Breast epithelium (tissue), 4 donors: ENCODE data around the gene SALL1. TPM values are rescaled to one million over a fixed set of nuclear protein-coding genes. Genes with fewer than 3 reads are reported as not detected.

Source experiments
- DNase-seq, 2 donors: peaks; one replicate each; pipeline ENCODE4 v3.0.0-alpha.2; 2019; ENCODE audit warnings: low spot score in 2 of 2
- H3K27ac ChIP-seq, 2 donors: fragments of 200-600 bp; sonication (generic) in 1 of 2; one replicate each; pipeline ENCODE4 v1.5.1; 2016 to 2019; ENCODE audit warnings: mild to moderate bottlenecking in 1 of 2
- H3K27me3 ChIP-seq, 2 donors: fragments of 200-600 bp; sonication (generic) in 1 of 2; one replicate each; pipeline versions ENCODE4 v1.5.1 to v1.6.0; 2017 to 2019; ENCODE audit warnings: control low read depth in 1 of 2, mild to moderate bottlenecking in 1 of 2
- H3K36me3 ChIP-seq: fragments of 200-600 bp; one replicate; pipeline ENCODE4 v1.5.1; 2019
- H3K4me1 ChIP-seq, 2 donors: fragments of 200-600 bp; sonication (generic); one replicate each; pipeline ENCODE4 v1.5.1; 2016 to 2019; ENCODE audit warnings: control low read depth in 1 of 2
- H3K4me3 ChIP-seq, 3 donors: fragments of 200-600 bp; sonication (generic); 1 replicate in 2 of 3; 2 replicates in 1 of 3; pipeline ENCODE4 v1.5.1; 2016 to 2019; ENCODE audit warnings: mild to moderate bottlenecking in 3 of 3, moderate library complexity in 2 of 3
- H3K9me3 ChIP-seq, 2 donors: fragments of 200-600 bp; sonication (generic) in 1 of 2; one replicate each; pipeline ENCODE4 v1.5.1; 2016 to 2019; ENCODE audit warnings: control low read depth in 1 of 2
- CTCF ChIP-seq, 3 donors: fragments of 450-650 bp; IDR thresholded peaks; one replicate each; pipeline ENCODE4 v1.5.1; 2016 to 2017; ENCODE audit warnings: antibody characterized with exemption in 3 of 3, mild to moderate bottlenecking in 3 of 3, moderate library complexity in 3 of 3
- POLR2A ChIP-seq: fragments of 450-650 bp; IDR thresholded peaks from one replicate; pipeline ENCODE4 v1.6.1; 2016; ENCODE audit warnings: antibody characterized with exemption, mild to moderate bottlenecking, moderate library complexity
- POLR2AphosphoS5 ChIP-seq, 3 donors: sonication (generic); formaldehyde crosslinking; IDR thresholded peaks; one replicate each; pipeline ENCODE4 v1.6.1; 2017; ENCODE audit warnings: antibody characterized with exemption in 3 of 3
- intact Hi-C: fragments of 100-400 bp; cut with DNase I; formaldehyde crosslinking; loops from one replicate; pipeline ENCODE4 v1.15.1; 2023; ENCODE audit warnings: low total_unique reads
- total RNA-seq, 3 donors: library from RNA; depleted of rRNA; stranded (reverse); fragments of >200 nt; gene quantifications; one replicate each; pipeline ENCODE4 v1.1.0, GENCODE V29; 2016

Gene SALL1
- total RNA-seq, 3 donors from 2014 or later: 0.15 to 0.33 (median 0.32) TPM

- H3K27ac ChIP-seq: no peak overlapping the region
- no peak overlapping the region for H3K4me3 ChIP-seq
- H3K4me1 ChIP-seq: no peaks in the 10 kb centered on the region
- TF ChIP-seq POLR2A: no peak
- no peak for TF ChIP-seq CTCF (IDR thresholded peaks at IDR 0.05)
- no peak for TF ChIP-seq POLR2AphosphoS5 (IDR thresholded peaks at IDR 0.05)
- H3K9me3 ChIP-seq: no peaks in the 10 kb centered on the region
- DNase-seq: no peak
- peaks cover 0 to 21% of the 10 kb centered on the region in 2 donors for H3K27me3 ChIP-seq
- intact Hi-C loops: no loop called here
- no peaks in the 10 kb centered on the region for H3K36me3 ChIP-seq
Measured at GRCh38 chr16:51141541-51141940, 9.5 kb downstream of the SALL1 start.

GRCh38 chr16:51141106-51141505, 10.0 kb downstream of the SALL1 start:
- no peak for DNase-seq
- no peak for TF ChIP-seq POLR2A
- TF ChIP-seq CTCF (IDR thresholded peaks at IDR 0.05): no peak
- no peak for TF ChIP-seq POLR2AphosphoS5 (IDR thresholded peaks at IDR 0.05)
- intact Hi-C loops: no loop called here
- H3K9me3 ChIP-seq: no peaks in the 10 kb centered on the region
- H3K36me3 ChIP-seq: no peaks in the 10 kb centered on the region
- no peak overlapping the region for H3K27ac ChIP-seq
- no peak overlapping the region for H3K4me3 ChIP-seq
- H3K4me1 ChIP-seq: no peaks in the 10 kb centered on the region
- H3K27me3 ChIP-seq: peaks cover 0 to 24% of the 10 kb centered on the region in 2 donors

GRCh38 chr16:51140112-51140511, 11.0 kb downstream of the SALL1 start:
- TF ChIP-seq POLR2AphosphoS5 (IDR thresholded peaks at IDR 0.05): no peak
- TF ChIP-seq POLR2A: no peak
- TF ChIP-seq CTCF (IDR thresholded peaks at IDR 0.05): no peak
- no peaks in the 10 kb centered on the region for H3K9me3 ChIP-seq
- no peak for DNase-seq
- H3K4me3 ChIP-seq: no peak overlapping the region
- no peaks in the 10 kb centered on the region for H3K36me3 ChIP-seq
- no peaks in the 10 kb centered on the region for H3K4me1 ChIP-seq
- peaks cover 0 to 31% of the 10 kb centered on the region in 2 donors for H3K27me3 ChIP-seq
- H3K27ac ChIP-seq: no peak overlapping the region
- intact Hi-C loops: no loop called here

GRCh38 chr16:51139568-51139967, 11.5 kb downstream of the SALL1 start:
- Histone ChIP-seq H3K27me3 (peaks cover 3 to 36% of the 10 kb centered on the region in 2 donors), H3K27ac (no peak overlapping the region), H3K4me3 (no peak overlapping the region), H3K4me1 (no peaks in the 10 kb centered on the region), H3K9me3 (no peaks in the 10 kb centered on the region), H3K36me3 (no peaks in the 10 kb centered on the region)
- intact Hi-C loops: no loop called here
- no peak for DNase-seq
- TF ChIP-seq POLR2AphosphoS5 (IDR thresholded peaks at IDR 0.05) (no peak), POLR2A (no peak), CTCF (IDR thresholded peaks at IDR 0.05) (no peak)

DNA sequence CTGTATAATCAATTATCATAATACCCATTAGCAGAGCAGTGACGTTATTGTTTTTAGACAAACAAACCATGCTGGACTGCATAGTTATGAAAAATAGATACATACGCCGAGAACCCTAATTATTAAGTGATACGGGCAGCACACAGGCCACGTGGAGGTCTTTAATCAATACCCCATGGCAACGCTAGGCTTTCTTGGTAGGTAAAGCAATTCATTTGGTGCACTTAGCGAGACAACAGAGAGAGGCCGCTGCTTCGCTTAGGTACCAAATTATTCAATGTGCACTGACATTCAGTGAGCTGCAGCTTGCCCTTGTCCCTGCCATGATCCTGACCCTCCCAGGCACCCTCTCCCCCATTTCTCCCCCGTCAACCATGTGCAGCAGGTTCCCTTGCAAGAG, 12.9 kb downstream of the SALL1 start:
- DNase-seq: no peak
- H3K4me3 ChIP-seq: no peak overlapping the region
- no peak overlapping the region for H3K27ac ChIP-seq
- intact Hi-C loops: no loop called here
- H3K36me3 ChIP-seq: no peaks in the 10 kb centered on the region
- H3K27me3 ChIP-seq: peaks cover 6 to 50% of the 10 kb centered on the region in 2 donors
- no peaks in the 10 kb centered on the region for H3K9me3 ChIP-seq
- TF ChIP-seq CTCF (IDR thresholded peaks at IDR 0.05) (no peak), POLR2A (no peak)
- no peaks in the 10 kb centered on the region for H3K4me1 ChIP-seq
